Measurements from ENCODE around the gene LGI4. TPM values are rescaled to one million over a fixed set of nuclear protein-coding genes. Genes with fewer than 3 reads are reported as not detected.

Gene LGI4
- total RNA-seq, 4 donors from 2014 or later = 16.1 to 31.5 (median 27.2) TPM

GRCh38 chr19:35095667-35096368, 39.0 kb downstream of the LGI4 start:
- no peak overlapping the region for H3K4me3 ChIP-seq
- H3K4me1 ChIP-seq = peaks cover 2 to 3% of the 10 kb centered on the region in 2 donors
- intact Hi-C loops (cut with DNase I; ENCODE audit: low total_unique reads) (no loop called here), in situ Hi-C loops (cut with MboI; ENCODE audit: low sequenced_read_pairs in 4 of 4) (loop anchor here in 1 of 4 donors (10.0 kb wide), 1 partner anchor 51 kb away; the partner anchor contains the start of gene HPN)
- no peaks in the 10 kb centered on the region for H3K27me3 ChIP-seq
- TF ChIP-seq CTCF (IDR thresholded peaks at IDR 0.05 in 4 of 5, conservative IDR thresholded peaks at IDR 0.05 in 1 of 5) = no peak
- TF ChIP-seq POLR2A (IDR thresholded peaks at IDR 0.05) = no peak
- ATAC-seq = peak; percentile 49 to 63
- no peaks in the 10 kb centered on the region for H3K36me3 ChIP-seq
- no peak overlapping the region for H3K27ac ChIP-seq
- H3K9me3 ChIP-seq = no peaks in the 10 kb centered on the region
- peak in 1 of 2 donors; percentile 48 for DNase-seq

DNA sequence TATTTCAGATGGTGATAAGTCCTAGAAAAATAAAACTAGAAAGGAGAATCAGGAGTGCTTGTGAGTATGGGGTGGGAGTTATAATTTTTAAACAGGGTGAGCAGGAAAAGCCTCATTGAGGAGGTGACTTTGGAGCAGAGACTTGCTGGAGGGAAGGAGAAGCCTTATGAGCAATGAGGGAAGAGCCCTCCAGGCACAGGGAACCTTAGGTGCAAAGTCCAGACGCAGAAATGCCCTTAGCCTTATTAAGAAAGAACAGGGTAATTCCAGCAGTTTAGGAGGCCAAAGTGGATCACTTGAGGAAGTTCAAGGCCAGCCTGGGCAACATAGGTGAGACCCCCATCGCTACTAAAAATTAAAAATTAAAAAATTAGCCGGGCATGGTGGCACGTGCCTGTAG, 40.2 kb downstream of the LGI4 start:
- H3K4me1 ChIP-seq = peaks cover 6 to 9% of the 10 kb centered on the region in 2 donors
- no peaks in the 10 kb centered on the region for H3K27me3 ChIP-seq
- H3K27ac ChIP-seq = no peak overlapping the region
- no peaks in the 10 kb centered on the region for H3K9me3 ChIP-seq
- ATAC-seq = no peak
- no peak overlapping the region for H3K4me3 ChIP-seq
- in situ Hi-C loops (cut with MboI; ENCODE audit: low sequenced_read_pairs in 4 of 4) = loop anchor here in 1 of 4 donors (10.0 kb wide), 1 partner anchor 50 kb away; the partner anchor contains the start of gene HPN
- DNase-seq = no peak
- H3K36me3 ChIP-seq = no peaks in the 10 kb centered on the region
- TF ChIP-seq CTCF (IDR thresholded peaks at IDR 0.05 in 4 of 5, conservative IDR thresholded peaks at IDR 0.05 in 1 of 5) = no peak
- no peak for TF ChIP-seq POLR2A (IDR thresholded peaks at IDR 0.05)
- intact Hi-C loops (cut with DNase I; ENCODE audit: low total_unique reads) = no loop called here

DNA sequence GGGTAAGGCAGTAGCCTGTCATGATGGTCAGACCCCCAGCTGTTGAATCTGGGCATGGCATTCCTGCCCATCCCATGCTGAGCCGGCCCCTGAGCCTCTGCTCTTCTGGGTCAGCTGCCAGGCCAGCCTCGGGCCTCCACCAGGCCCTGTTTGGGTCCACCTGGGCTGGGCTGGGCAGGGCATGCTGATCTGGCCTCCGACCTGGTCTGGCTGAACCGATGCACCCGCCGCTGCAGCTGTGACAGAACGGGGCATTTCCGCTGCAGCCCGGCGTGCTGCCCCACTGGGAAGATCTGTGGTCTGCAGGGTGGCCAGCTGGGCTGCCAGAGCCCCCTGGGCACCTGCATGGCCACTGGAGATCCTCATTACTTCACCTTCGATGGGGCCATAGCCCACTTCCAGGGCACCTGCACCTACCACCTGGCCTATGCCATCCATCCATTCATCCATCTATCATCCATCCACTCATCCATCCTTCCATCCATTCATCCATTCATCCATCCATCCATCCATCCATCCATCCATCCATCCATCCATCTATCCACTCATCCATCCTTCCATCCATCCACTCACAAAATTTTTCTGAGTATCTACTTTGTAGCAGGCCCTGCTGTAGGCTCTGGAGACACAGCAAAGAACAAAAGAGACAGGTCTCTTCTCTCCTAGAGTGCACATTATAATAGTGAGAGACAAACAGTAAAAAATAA, 40.8 kb downstream of the LGI4 start:
- H3K27me3 ChIP-seq = no peaks in the 10 kb centered on the region
- no peaks in the 10 kb centered on the region for H3K9me3 ChIP-seq
- ATAC-seq (no peak), DNase-seq (no peak)
- H3K27ac ChIP-seq = no peak overlapping the region
- TF ChIP-seq POLR2A (IDR thresholded peaks at IDR 0.05) = no peak
- no peak for TF ChIP-seq CTCF (IDR thresholded peaks at IDR 0.05 in 4 of 5, conservative IDR thresholded peaks at IDR 0.05 in 1 of 5)
- no peaks in the 10 kb centered on the region for H3K36me3 ChIP-seq
- intact Hi-C loops (cut with DNase I; ENCODE audit: low total_unique reads) (no loop called here), in situ Hi-C loops (cut with MboI; ENCODE audit: low sequenced_read_pairs in 4 of 4) (loop anchor here in 1 of 4 donors (10.0 kb wide), 1 partner anchor 49 kb away; the partner anchor contains the start of gene HPN)
- no peak overlapping the region for H3K4me3 ChIP-seq
- H3K4me1 ChIP-seq = peaks cover 6 to 9% of the 10 kb centered on the region in 2 donors

DNA sequence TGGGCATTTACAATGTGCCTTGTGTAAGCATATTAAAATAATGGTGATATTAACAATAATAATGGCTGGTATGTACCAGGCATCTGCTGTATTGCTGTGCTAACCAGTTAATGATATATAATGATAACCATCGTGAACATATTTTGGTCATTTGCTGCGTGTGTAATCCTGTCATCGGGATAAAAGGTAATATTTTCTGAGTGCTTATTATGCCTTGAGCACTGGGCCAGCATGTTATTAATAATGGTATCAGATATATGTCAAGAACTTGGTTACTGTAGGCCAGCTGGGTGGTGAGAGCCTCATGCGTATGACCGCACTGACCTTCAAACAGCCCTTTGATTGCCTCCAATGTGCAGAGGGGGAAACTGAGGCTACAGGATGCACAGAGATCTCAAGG, 41.4 kb downstream of the LGI4 start:
- Histone ChIP-seq H3K4me3 (no peak overlapping the region), H3K27me3 (no peaks in the 10 kb centered on the region), H3K27ac (no peak overlapping the region), H3K9me3 (no peaks in the 10 kb centered on the region), H3K4me1 (peaks cover 6 to 9% of the 10 kb centered on the region in 2 donors), H3K36me3 (no peaks in the 10 kb centered on the region)
- intact Hi-C loops (cut with DNase I; ENCODE audit: low total_unique reads) (no loop called here), in situ Hi-C loops (cut with MboI; ENCODE audit: low sequenced_read_pairs in 4 of 4) (loop anchor here in 1 of 4 donors (10.0 kb wide), 1 partner anchor 49 kb away; the partner anchor contains the start of gene HPN)
- ATAC-seq (no peak), DNase-seq (no peak)
- no peak for TF ChIP-seq POLR2A (IDR thresholded peaks at IDR 0.05)
- TF ChIP-seq CTCF (IDR thresholded peaks at IDR 0.05 in 4 of 5, conservative IDR thresholded peaks at IDR 0.05 in 1 of 5) = no peak

All from gastrocnemius medialis (tissue), 4 donors.